HepG2 (cell line): Measurements from ENCODE around the gene VWA3A. TPM values are rescaled to one million over a fixed set of nuclear protein-coding genes. Genes with fewer than 3 reads are reported as not detected.

ENCODE experiments used
- ATAD3A ChIP-seq: sonication (generic); formaldehyde crosslinking; IDR thresholded peaks from 2 replicates; pipeline ENCODE4 v1.4.0; 2020; ENCODE audit warnings: missing genetic modification reagents
- ATRX ChIP-seq: sonication (generic); formaldehyde crosslinking; IDR thresholded peaks from 2 replicates; pipeline ENCODE4 v1.4.0; 2020; ENCODE audit warnings: missing genetic modification reagents, borderline replicate concordance
- ELF3 ChIP-seq: IDR thresholded peaks from 2 replicates; pipeline ENCODE4 v1.6.1; 2016; ENCODE audit warnings: missing genetic modification reagents, missing compliant biosample characterization
- FOXK1 ChIP-seq: sonication (generic); formaldehyde crosslinking; IDR thresholded peaks from 2 replicates; pipeline ENCODE4 v1.4.0; 2020; ENCODE audit warnings: low read depth, missing genetic modification reagents, borderline replicate concordance
- FOXP1 ChIP-seq, 2 experiments: fragments of 450-650 bp in 1 of 2; IDR thresholded peaks; 2 replicates each; pipeline ENCODE4 v1.6.1; 2017 to 2018; ENCODE audit warnings: antibody characterized with exemption in 1 of 2
- KDM2A ChIP-seq: sonication (generic); formaldehyde crosslinking; IDR thresholded peaks from 2 replicates; pipeline ENCODE4 v1.4.0; 2020; ENCODE audit warnings: low read depth, missing genetic modification reagents, borderline replicate concordance
- MAFK ChIP-seq, 2 experiments: IDR thresholded peaks in 1 of 2; conservative IDR thresholded peaks in 1 of 2; 2 replicates each; pipeline ENCODE4 v1.6.1; 2011; ENCODE audit warnings: improper control_type of control experiment in 2 of 2, low read length in 2 of 2
- MYC ChIP-seq: sonication (generic); formaldehyde crosslinking; IDR thresholded peaks from 2 replicates; pipeline ENCODE4 v1.9.0; 2021; ENCODE audit warnings: missing genetic modification reagents, borderline replicate concordance
- PAF1 ChIP-seq: IDR thresholded peaks from 2 replicates; pipeline ENCODE4 v1.6.1; 2016; ENCODE audit warnings: missing genetic modification reagents, missing compliant biosample characterization
- PAWR ChIP-seq: sonication (generic); formaldehyde crosslinking; IDR thresholded peaks from 2 replicates; pipeline ENCODE4 v1.4.0; 2020; ENCODE audit warnings: missing genetic modification reagents, mild to moderate bottlenecking, borderline replicate concordance
- PHF8 ChIP-seq: sonication (generic); formaldehyde crosslinking; IDR thresholded peaks from 2 replicates; pipeline ENCODE4 v1.5.0; 2020; ENCODE audit warnings: missing genetic modification reagents
- RARA ChIP-seq: IDR thresholded peaks from 2 replicates; pipeline ENCODE4 v1.6.1; 2016; ENCODE audit warnings: missing genetic modification reagents, missing compliant biosample characterization
- SETDB1 ChIP-seq: sonication (generic); formaldehyde crosslinking; IDR thresholded peaks from 2 replicates; pipeline ENCODE4 v1.5.1; 2020; ENCODE audit warnings: missing genetic modification reagents, mild to moderate bottlenecking, borderline replicate concordance
- SP1 ChIP-seq, 2 experiments: fragments of 450-650 bp in 1 of 2; sonication (generic) in 1 of 2; formaldehyde crosslinking in 1 of 2; IDR thresholded peaks; 2 replicates each; pipeline versions ENCODE4 v1.4.0 to v1.6.1; 2016 to 2020; ENCODE audit warnings: missing genetic modification reagents in 1 of 2
- SRF ChIP-seq: IDR thresholded peaks from 2 replicates; pipeline ENCODE4 v1.6.1; 2011; ENCODE audit warnings: mild to moderate bottlenecking, low read depth, low read length, moderate library complexity
- ZNF124 ChIP-seq: sonication (generic); formaldehyde crosslinking; IDR thresholded peaks from 2 replicates; pipeline ENCODE4 v1.4.0; 2020; ENCODE audit warnings: missing genetic modification reagents
- ZNF337 ChIP-seq: sonication (generic); formaldehyde crosslinking; IDR thresholded peaks from 2 replicates; pipeline ENCODE4 v1.5.1; 2020; ENCODE audit warnings: missing genetic modification reagents, low read depth, mild to moderate bottlenecking, borderline replicate concordance
- ZNF44 ChIP-seq: sonication (generic); formaldehyde crosslinking; IDR thresholded peaks from 2 replicates; pipeline ENCODE4 v1.5.1; 2020; ENCODE audit warnings: mild to moderate bottlenecking, missing genetic modification reagents
- ZNF788 ChIP-seq: sonication (generic); formaldehyde crosslinking; IDR thresholded peaks from 2 replicates; pipeline ENCODE4 v1.5.0; 2020; ENCODE audit warnings: mild to moderate bottlenecking, missing genetic modification reagents, borderline replicate concordance
- polyA plus RNA-seq, 8 experiments: library from polyadenylated mRNA; depleted of rRNA in 3 of 8; stranded (reverse) in 7 of 8; unstranded in 1 of 8; fragments of >200 nt; fragmentation: Illumina TruSeq in 4 of 8; extraction: Trizol in 4 of 8; gene quantifications; 2 replicates each; pipeline versions ENCODE4 v1.2.1 to v1.2.3, GENCODE V29; 2011 to 2016; ENCODE audit warnings: low read depth in 4 of 8, missing spikeins in 1 of 8, mixed read lengths in 1 of 8; ENCODE audit not compliant: insufficient read depth in 1 of 8
- total RNA-seq, 5 experiments: library from RNA; depleted of rRNA; stranded (reverse); fragments of >200 nt; fragmentation: Illumina TruSeq; extraction: Trizol; gene quantifications; 2 replicates each; pipeline ENCODE4 v1.2.3, GENCODE V29; 2016; ENCODE audit warnings: low read depth in 1 of 5
- TF ChIP-seq, protein P1 (sequence below): sonication (generic); formaldehyde crosslinking; conservative IDR thresholded peaks from 2 replicates; pipeline ENCODE4 v1.4.0; 2020; ENCODE audit warnings: mild to moderate bottlenecking, missing genetic modification reagents, moderate library complexity
- TF ChIP-seq, protein P2 (sequence below): sonication (generic); formaldehyde crosslinking; IDR thresholded peaks from 2 replicates; pipeline ENCODE4 v1.5.0; 2020; ENCODE audit warnings: missing genetic modification reagents
- TF ChIP-seq, protein P3 (sequence below): sonication (generic); formaldehyde crosslinking; IDR thresholded peaks from 2 replicates; pipeline ENCODE4 v1.5.1; 2020; ENCODE audit warnings: missing genetic modification reagents, mild to moderate bottlenecking, borderline replicate concordance
- TF ChIP-seq, protein P4 (sequence below): sonication (generic); formaldehyde crosslinking; IDR thresholded peaks from 2 replicates; pipeline ENCODE4 v1.4.0; 2020; ENCODE audit warnings: missing genetic modification reagents

The VWA3A gene
- total and polyA plus RNA-seq, 2 of the 13 experiments (the other 11 are each of a cell fraction or from before 2014, with no cell fraction given) = 0.03 to 0.07 TPM

DNA sequence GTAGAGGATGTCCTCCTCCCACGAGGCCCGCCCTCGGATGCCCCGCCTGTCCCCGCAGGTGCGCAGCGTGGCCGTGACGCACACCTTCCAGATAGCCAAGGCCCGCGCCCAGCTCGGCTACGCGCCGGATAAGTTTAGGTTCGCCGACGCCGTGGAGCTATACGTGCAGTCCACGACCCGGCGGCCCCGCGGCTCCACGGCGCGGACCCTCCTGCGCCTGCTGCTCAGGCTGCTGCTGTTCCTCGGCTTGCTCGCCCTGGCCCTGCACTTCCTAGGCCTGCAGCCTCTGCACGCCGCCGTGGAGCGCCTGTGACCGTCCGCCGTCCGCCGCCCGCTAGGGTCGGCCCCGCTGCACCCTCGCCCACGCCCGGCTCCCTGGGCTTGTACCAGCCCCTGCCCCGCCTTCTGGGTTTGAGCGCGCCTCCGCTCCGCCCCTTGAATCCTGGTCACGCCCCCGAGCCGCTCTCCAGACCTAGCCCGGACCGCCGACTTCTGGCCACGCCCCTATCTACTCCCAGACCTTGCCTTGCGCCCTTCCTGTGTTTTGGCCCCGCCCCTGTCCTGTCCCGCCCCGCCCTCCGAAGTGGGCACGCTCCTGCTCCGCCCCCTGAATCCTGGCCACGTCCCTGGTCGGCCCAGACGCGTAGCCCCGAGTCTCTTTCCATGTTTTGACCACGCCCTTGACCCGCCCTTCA is 97.9 kb downstream of the VWA3A start (continued):
- TF ChIP-seq, protein P1, sequence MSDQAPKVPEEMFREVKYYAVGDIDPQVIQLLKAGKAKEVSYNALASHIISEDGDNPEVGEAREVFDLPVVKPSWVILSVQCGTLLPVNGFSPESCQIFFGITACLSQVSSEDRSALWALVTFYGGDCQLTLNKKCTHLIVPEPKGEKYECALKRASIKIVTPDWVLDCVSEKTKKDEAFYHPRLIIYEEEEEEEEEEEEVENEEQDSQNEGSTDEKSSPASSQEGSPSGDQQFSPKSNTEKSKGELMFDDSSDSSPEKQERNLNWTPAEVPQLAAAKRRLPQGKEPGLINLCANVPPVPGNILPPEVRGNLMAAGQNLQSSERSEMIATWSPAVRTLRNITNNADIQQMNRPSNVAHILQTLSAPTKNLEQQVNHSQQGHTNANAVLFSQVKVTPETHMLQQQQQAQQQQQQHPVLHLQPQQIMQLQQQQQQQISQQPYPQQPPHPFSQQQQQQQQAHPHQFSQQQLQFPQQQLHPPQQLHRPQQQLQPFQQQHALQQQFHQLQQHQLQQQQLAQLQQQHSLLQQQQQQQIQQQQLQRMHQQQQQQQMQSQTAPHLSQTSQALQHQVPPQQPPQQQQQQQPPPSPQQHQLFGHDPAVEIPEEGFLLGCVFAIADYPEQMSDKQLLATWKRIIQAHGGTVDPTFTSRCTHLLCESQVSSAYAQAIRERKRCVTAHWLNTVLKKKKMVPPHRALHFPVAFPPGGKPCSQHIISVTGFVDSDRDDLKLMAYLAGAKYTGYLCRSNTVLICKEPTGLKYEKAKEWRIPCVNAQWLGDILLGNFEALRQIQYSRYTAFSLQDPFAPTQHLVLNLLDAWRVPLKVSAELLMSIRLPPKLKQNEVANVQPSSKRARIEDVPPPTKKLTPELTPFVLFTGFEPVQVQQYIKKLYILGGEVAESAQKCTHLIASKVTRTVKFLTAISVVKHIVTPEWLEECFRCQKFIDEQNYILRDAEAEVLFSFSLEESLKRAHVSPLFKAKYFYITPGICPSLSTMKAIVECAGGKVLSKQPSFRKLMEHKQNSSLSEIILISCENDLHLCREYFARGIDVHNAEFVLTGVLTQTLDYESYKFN (CRISPR knock-in tag) = peak; percentile 48
- TF ChIP-seq ATAD3A (CRISPR knock-in tag) (0 out of 2 replicates have a peak, but pooled peaks have one; percentile 65), SRF (0 out of 2 replicates have a peak, but pooled peaks have one; percentile 7), SP1 (IDR thresholded peaks at IDR 0.05) (peak; percentile 100), SP1 (CRISPR knock-in tag; IDR thresholded peaks at IDR 0.05) (peak; percentile 99), FOXK1 (CRISPR knock-in tag) (peak; percentile 28; the same call in 1 of the 2 replicates), ELF3 (CRISPR knock-in tag) (peak; percentile 57; the same call in 1 of the 2 replicates), ZNF124 (CRISPR knock-in tag) (peak; percentile 89), KDM2A (CRISPR knock-in tag) (peak; percentile 89), ZNF44 (CRISPR knock-in tag) (0 out of 2 replicates have a peak, but pooled peaks have one; percentile 79), MYC (CRISPR knock-in tag) (peak; percentile 89), PAF1 (no peak), SETDB1 (CRISPR knock-in tag) (no peak), FOXP1 (IDR thresholded peaks at IDR 0.05) (no peak), FOXP1 (CRISPR knock-in tag; IDR thresholded peaks at IDR 0.05) (peak; percentile 6; the same call in 1 of the 2 replicates), ZNF337 (CRISPR knock-in tag) (peak; percentile 87; the same call in 1 of the 2 replicates), ZNF788 (CRISPR knock-in tag) (peak; percentile 87; the same call in 1 of the 2 replicates), MAFK (conservative IDR thresholded peaks at IDR 0.05 in 1 of 2, IDR thresholded peaks at IDR 0.05 in 1 of 2; ENCODE audit: low read length in 2 of 2) (no peak), PAWR (CRISPR knock-in tag) (peak; percentile 98; the same call in 1 of the 2 replicates), PHF8 (peak; percentile 88), ATRX (CRISPR knock-in tag) (no peak), RARA (CRISPR knock-in tag) (peak; percentile 50)
- TF ChIP-seq, protein P2, sequence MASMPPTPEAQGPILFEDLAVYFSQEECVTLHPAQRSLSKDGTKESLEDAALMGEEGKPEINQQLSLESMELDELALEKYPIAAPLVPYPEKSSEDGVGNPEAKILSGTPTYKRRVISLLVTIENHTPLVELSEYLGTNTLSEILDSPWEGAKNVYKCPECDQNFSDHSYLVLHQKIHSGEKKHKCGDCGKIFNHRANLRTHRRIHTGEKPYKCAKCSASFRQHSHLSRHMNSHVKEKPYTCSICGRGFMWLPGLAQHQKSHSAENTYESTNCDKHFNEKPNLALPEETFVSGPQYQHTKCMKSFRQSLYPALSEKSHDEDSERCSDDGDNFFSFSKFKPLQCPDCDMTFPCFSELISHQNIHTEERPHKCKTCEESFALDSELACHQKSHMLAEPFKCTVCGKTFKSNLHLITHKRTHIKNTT (CRISPR knock-in tag) = peak; percentile 63; the same call in 1 of the 2 replicates
- TF ChIP-seq, protein P3, sequence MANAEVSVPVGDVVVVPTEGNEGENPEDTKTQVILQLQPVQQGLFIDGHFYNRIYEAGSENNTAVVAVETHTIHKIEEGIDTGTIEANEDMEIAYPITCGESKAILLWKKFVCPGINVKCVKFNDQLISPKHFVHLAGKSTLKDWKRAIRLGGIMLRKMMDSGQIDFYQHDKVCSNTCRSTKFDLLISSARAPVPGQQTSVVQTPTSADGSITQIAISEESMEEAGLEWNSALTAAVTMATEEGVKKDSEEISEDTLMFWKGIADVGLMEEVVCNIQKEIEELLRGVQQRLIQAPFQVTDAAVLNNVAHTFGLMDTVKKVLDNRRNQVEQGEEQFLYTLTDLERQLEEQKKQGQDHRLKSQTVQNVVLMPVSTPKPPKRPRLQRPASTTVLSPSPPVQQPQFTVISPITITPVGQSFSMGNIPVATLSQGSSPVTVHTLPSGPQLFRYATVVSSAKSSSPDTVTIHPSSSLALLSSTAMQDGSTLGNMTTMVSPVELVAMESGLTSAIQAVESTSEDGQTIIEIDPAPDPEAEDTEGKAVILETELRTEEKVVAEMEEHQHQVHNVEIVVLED (CRISPR knock-in tag) = peak; percentile 77
- TF ChIP-seq, protein P4, sequence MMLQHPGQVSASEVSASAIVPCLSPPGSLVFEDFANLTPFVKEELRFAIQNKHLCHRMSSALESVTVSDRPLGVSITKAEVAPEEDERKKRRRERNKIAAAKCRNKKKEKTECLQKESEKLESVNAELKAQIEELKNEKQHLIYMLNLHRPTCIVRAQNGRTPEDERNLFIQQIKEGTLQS (CRISPR knock-in tag) = peak; percentile 50
